ENCODE results near the gene NR1H3.
A peak's percentile ranks its signal among the peaks of the same experiment; 100 is the strongest.

The NR1H3 gene

GRCh38 chr11:47244448-47245350 is 13.1 kb upstream of the NR1H3 start:
- no peak for DNase-seq (ENCODE audit: low spot score)
- FAIRE-seq = no peak

GRCh38 chr11:47245611-47246357 is 12.0 kb upstream of the NR1H3 start:
- DNase-seq (ENCODE audit: low spot score) (no peak), FAIRE-seq (no peak)

GRCh38 chr11:47247502-47247901 is 10.3 kb upstream of the NR1H3 start:
- DNase-seq (ENCODE audit: low spot score) = no peak

GRCh38 chr11:47248304-47248663 is 9.5 kb upstream of the NR1H3 start:
- no peak for DNase-seq (ENCODE audit: low spot score)
- FAIRE-seq = no peak

More at GRCh38 chr11:47247502-47247901, 10.3 kb upstream of the NR1H3 start:
- FAIRE-seq = no peak

- FAIRE-seq (peak; percentile 58), DNase-seq (ENCODE audit: low spot score) (peak; percentile 89)
Observed at GRCh38 chr11:47248664-47249377, 9.0 kb upstream of the NR1H3 start, which contains the start of gene ACP2. ACP2 (minus strand) TSS chr11:47248814; CDS start chr11:47248789, 25 bp downstream.

- FAIRE-seq = no peak
- no peak for DNase-seq (ENCODE audit: low spot score)
Observed at GRCh38 chr11:47249378-47249715, 8.4 kb upstream of the NR1H3 start.

- DNase-seq (ENCODE audit: low spot score) (no peak), FAIRE-seq (no peak)
Observed at GRCh38 chr11:47251751-47252150, 6.0 kb upstream of the NR1H3 start.

- no peak for FAIRE-seq
- no peak for DNase-seq (ENCODE audit: low spot score)
Observed at GRCh38 chr11:47253660-47254059, 4.1 kb upstream of the NR1H3 start.

GRCh38 chr11:47254386-47254785 is 3.4 kb upstream of the NR1H3 start:
- no peak for FAIRE-seq
- no peak for DNase-seq (ENCODE audit: low spot score)

GRCh38 chr11:47256374-47256773 is 1.4 kb upstream of the NR1H3 start:
- FAIRE-seq = no peak
- no peak for DNase-seq (ENCODE audit: low spot score)

GRCh38 chr11:47257177-47257516 is 649 bp upstream of the NR1H3 start:
- FAIRE-seq (no peak), DNase-seq (ENCODE audit: low spot score) (no peak)

- no peak for FAIRE-seq
Observed at GRCh38 chr11:47258317-47258902, 614 bp downstream of the NR1H3 start.

GRCh38 chr11:47259232-47259977 is 1.6 kb downstream of the NR1H3 start:
- FAIRE-seq (no peak), DNase-seq (ENCODE audit: low spot score) (peak; percentile 37)

More at GRCh38 chr11:47258317-47258902, 614 bp downstream of the NR1H3 start:
- DNase-seq (ENCODE audit: low spot score) = no peak

- no peak for FAIRE-seq
- DNase-seq (ENCODE audit: low spot score) = no peak
Observed at GRCh38 chr11:47260366-47260765, 2.6 kb downstream of the NR1H3 start.

- FAIRE-seq = no peak
- DNase-seq (ENCODE audit: low spot score) = no peak
Observed at GRCh38 chr11:47261291-47261800, 3.5 kb downstream of the NR1H3 start.

- no peak for FAIRE-seq
Observed at GRCh38 chr11:47264119-47264518, 6.3 kb downstream of the NR1H3 start.

GRCh38 chr11:47264521-47264920 is 6.7 kb downstream of the NR1H3 start:
- DNase-seq (ENCODE audit: low spot score) (no peak), FAIRE-seq (no peak)

More at GRCh38 chr11:47264119-47264518, 6.3 kb downstream of the NR1H3 start:
- DNase-seq (ENCODE audit: low spot score) = no peak

GRCh38 chr11:47267876-47268275 is 10.1 kb downstream of the NR1H3 start:
- FAIRE-seq = no peak
- DNase-seq (ENCODE audit: low spot score) = no peak

GRCh38 chr11:47268448-47269001 is 10.7 kb downstream of the NR1H3 start:
- FAIRE-seq (no peak), DNase-seq (ENCODE audit: low spot score) (no peak)
